ENCODE results near the gene SIRT6. TPM values are rescaled to one million over a fixed set of nuclear protein-coding genes. Genes with fewer than 3 reads are reported as not detected.
"Not testable (repeated sequence)": the region's sequence is repeated elsewhere in the genome, so short reads cannot be mapped to it uniquely, and the experiment has no call there.

Gene SIRT6
- total RNA-seq, 1 donor from 2014 or later = 65.6 TPM

- Histone ChIP-seq H3K27ac (no peak overlapping the region), H3K4me3 (no peak overlapping the region), H3K4me1 (no peaks in the 10 kb centered on the region), H3K9me3 (no peaks in the 10 kb centered on the region), H3K27me3 (no peaks in the 10 kb centered on the region), H3K36me3 (peaks cover 0 to 19% of the 10 kb centered on the region in 2 donors)
- no peak for DNase-seq (ENCODE audit: extremely low spot score in 2 of 2)
- TF ChIP-seq POLR2A (IDR thresholded peaks at IDR 0.05) = no peak
- no peak for TF ChIP-seq POLR2AphosphoS5 (IDR thresholded peaks at IDR 0.05; ENCODE audit: insufficient read depth in 1 of 2, low read depth in 1 of 2)
- TF ChIP-seq, protein P1, sequence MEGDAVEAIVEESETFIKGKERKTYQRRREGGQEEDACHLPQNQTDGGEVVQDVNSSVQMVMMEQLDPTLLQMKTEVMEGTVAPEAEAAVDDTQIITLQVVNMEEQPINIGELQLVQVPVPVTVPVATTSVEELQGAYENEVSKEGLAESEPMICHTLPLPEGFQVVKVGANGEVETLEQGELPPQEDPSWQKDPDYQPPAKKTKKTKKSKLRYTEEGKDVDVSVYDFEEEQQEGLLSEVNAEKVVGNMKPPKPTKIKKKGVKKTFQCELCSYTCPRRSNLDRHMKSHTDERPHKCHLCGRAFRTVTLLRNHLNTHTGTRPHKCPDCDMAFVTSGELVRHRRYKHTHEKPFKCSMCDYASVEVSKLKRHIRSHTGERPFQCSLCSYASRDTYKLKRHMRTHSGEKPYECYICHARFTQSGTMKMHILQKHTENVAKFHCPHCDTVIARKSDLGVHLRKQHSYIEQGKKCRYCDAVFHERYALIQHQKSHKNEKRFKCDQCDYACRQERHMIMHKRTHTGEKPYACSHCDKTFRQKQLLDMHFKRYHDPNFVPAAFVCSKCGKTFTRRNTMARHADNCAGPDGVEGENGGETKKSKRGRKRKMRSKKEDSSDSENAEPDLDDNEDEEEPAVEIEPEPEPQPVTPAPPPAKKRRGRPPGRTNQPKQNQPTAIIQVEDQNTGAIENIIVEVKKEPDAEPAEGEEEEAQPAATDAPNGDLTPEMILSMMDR (IDR thresholded peaks at IDR 0.05) = no peak
- intact Hi-C loops (cut with DNase I) = no loop called here
These were observed 10.7 kb downstream of the SIRT6 start for GRCh38 chr19:4171676-4172075.

DNA sequence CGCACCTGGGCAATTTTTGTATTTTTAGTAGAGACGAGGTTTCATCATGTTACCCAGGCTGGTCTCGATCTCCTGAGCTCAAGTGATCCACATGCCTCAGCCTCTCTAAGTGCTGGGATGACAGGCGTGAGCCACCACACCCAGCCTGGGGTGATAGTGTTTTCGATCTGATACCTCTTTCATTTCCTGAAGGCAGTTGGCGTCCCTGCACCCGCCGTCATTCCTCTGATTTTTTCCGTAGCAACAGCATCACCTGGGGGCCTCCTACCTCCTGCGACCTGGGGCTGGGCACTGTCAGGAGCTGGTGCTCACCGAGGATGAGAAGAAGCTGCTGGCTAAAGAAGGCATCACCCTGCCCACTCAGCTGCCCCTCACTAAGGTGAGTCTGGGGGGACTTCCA is 18.1 kb downstream of the SIRT6 start:
- H3K4me1 ChIP-seq = no peaks in the 10 kb centered on the region
- H3K27me3 ChIP-seq = no peaks in the 10 kb centered on the region
- no peak overlapping the region for H3K4me3 ChIP-seq
- no peaks in the 10 kb centered on the region for H3K36me3 ChIP-seq
- H3K9me3 ChIP-seq = no peaks in the 10 kb centered on the region
- intact Hi-C loops (cut with DNase I) = no loop called here
- H3K27ac ChIP-seq = no peak overlapping the region
- TF ChIP-seq, protein P1 (IDR thresholded peaks at IDR 0.05) = no peak
- TF ChIP-seq POLR2AphosphoS5 (IDR thresholded peaks at IDR 0.05; ENCODE audit: insufficient read depth in 1 of 2, low read depth in 1 of 2) (no peak), POLR2A (IDR thresholded peaks at IDR 0.05) (no peak)
- DNase-seq (ENCODE audit: extremely low spot score in 2 of 2) = no peak

DNA sequence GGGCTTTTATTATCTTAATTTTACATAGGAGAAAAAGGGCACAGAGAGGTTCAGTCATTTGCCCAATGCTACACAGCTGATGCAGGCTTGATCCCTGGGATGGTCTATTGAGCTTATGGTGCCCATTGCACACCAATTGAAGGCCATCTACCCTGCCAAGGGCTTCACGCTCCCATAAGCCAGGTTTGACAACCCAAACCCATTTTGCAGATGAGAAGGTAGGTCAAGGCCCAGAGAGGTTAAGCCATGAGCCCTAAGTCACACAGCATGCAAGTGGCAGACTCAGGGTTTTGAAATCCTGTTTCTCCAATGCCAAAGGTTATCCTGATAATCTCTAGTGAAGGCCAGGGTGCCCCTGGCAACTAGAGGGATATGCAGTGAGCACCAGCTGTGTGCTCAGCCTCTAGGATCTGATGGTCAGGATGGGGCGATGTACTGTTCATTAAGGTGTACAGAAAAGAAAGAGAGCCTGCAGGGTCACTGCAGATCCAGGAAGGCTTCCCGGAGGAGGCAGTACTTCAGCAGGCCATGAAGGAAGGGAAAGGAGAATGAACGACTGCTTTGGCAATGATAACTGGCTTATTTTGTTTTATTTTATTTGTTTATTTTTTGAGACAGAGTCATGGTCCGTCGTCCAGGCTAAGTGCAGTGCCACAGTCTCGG is 20.8 kb downstream of the SIRT6 start:
- no peaks in the 10 kb centered on the region for H3K27me3 ChIP-seq
- TF ChIP-seq POLR2AphosphoS5 (IDR thresholded peaks at IDR 0.05; ENCODE audit: insufficient read depth in 1 of 2, low read depth in 1 of 2) (no peak), POLR2A (IDR thresholded peaks at IDR 0.05) (no peak)
- TF ChIP-seq, protein P1 (IDR thresholded peaks at IDR 0.05) = no peak

GRCh38 chr19:4157971-4158370 is 24.4 kb downstream of the SIRT6 start:
- intact Hi-C loops (cut with DNase I); H3K27me3 ChIP-seq; H3K9me3 ChIP-seq; H3K36me3 ChIP-seq; H3K4me1 ChIP-seq; H3K27ac ChIP-seq; H3K4me3 ChIP-seq; DNase-seq (ENCODE audit: extremely low spot score in 2 of 2): not testable (repeated sequence)

More for the DNA sequence above, 20.8 kb downstream of the SIRT6 start:
- Histone ChIP-seq H3K27ac (no peak overlapping the region), H3K4me3 (no peak overlapping the region), H3K9me3 (no peaks in the 10 kb centered on the region), H3K36me3 (no peaks in the 10 kb centered on the region), H3K4me1 (no peaks in the 10 kb centered on the region)
- no peak for DNase-seq (ENCODE audit: extremely low spot score in 2 of 2)
- intact Hi-C loops (cut with DNase I) = no loop called here

GRCh38 chr19:4157164-4157563 is 25.2 kb downstream of the SIRT6 start:
- Histone ChIP-seq H3K9me3 (no peaks in the 10 kb centered on the region), H3K4me1 (no peaks in the 10 kb centered on the region), H3K27me3 (no peaks in the 10 kb centered on the region), H3K27ac (no peak overlapping the region), H3K4me3 (no peak overlapping the region), H3K36me3 (no peaks in the 10 kb centered on the region)
- DNase-seq (ENCODE audit: extremely low spot score in 2 of 2) = no peak
- intact Hi-C loops (cut with DNase I) = no loop called here
- TF ChIP-seq, protein P1 (IDR thresholded peaks at IDR 0.05) = no peak
- no peak for TF ChIP-seq POLR2A (IDR thresholded peaks at IDR 0.05)
- no peak for TF ChIP-seq POLR2AphosphoS5 (IDR thresholded peaks at IDR 0.05; ENCODE audit: insufficient read depth in 1 of 2, low read depth in 1 of 2)
